K562 (cell line): ENCODE data around the gene DPY30. TPM values are rescaled to one million over a fixed set of nuclear protein-coding genes. Genes with fewer than 3 reads are reported as not detected.

Experiments used
- CBFA2T2 ChIP-seq: fragments of 450-650 bp; conservative IDR thresholded peaks from 2 replicates; pipeline ENCODE4 v1.6.1; 2017; ENCODE audit warnings: mild to moderate bottlenecking
- CTBP1 ChIP-seq: fragments of 450-650 bp; IDR thresholded peaks from 2 replicates; pipeline ENCODE4 v1.6.1; 2016; ENCODE audit warnings: borderline replicate concordance
- FOXK2 ChIP-seq, 2 experiments: fragments of 450-650 bp; IDR thresholded peaks in 1 of 2; conservative IDR thresholded peaks in 1 of 2; 2 replicates each; pipeline ENCODE4 v1.6.1; 2016; ENCODE audit warnings: low read depth in 2 of 2, mild to moderate bottlenecking in 1 of 2
- JUND ChIP-seq, 2 experiments: IDR thresholded peaks; 2 replicates in 1 of 2; 3 replicates in 1 of 2; pipeline ENCODE4 v1.6.1; 2011; ENCODE audit warnings: borderline replicate concordance in 2 of 2, low read depth in 2 of 2, low read length in 2 of 2, improper control_type of control experiment in 1 of 2, missing biosample characterization in 1 of 2, missing genetic modification characterization in 1 of 2, missing genetic modification reagents in 1 of 2
- KAT7 ChIP-seq: sonication (generic); formaldehyde crosslinking; IDR thresholded peaks from 2 replicates; pipeline ENCODE4 v1.8.0; 2022; ENCODE audit warnings: missing genetic modification reagents, mild to moderate bottlenecking, borderline replicate concordance
- MAZ ChIP-seq, 2 experiments: fragments of 450-650 bp in 1 of 2; sonication (generic) in 1 of 2; formaldehyde crosslinking; IDR thresholded peaks in 1 of 2; conservative IDR thresholded peaks in 1 of 2; 2 replicates each; pipeline versions ENCODE4 v1.4.0 to v1.5.0; 2020; ENCODE audit warnings: mild to moderate bottlenecking in 1 of 2, missing genetic modification reagents in 1 of 2
- MNT ChIP-seq, 2 experiments: fragments of 450-650 bp; conservative IDR thresholded peaks; 2 replicates each; pipeline ENCODE4 v1.6.1; 2017; ENCODE audit warnings: mild to moderate bottlenecking in 2 of 2, moderate library complexity in 2 of 2
- MTA3 ChIP-seq: fragments of 450-650 bp; formaldehyde crosslinking; IDR thresholded peaks from 2 replicates; pipeline ENCODE4 v1.6.1; 2017; ENCODE audit warnings: mild to moderate bottlenecking, borderline replicate concordance
- PHF8 ChIP-seq: fragments of 200-600 bp; sonication (generic); IDR thresholded peaks from 2 replicates; pipeline ENCODE4 v1.6.1; 2012; ENCODE audit warnings: mixed run types, mild to moderate bottlenecking, inconsistent platforms, low read length, moderate library complexity, borderline replicate concordance
- POLR2G ChIP-seq: fragments of 200-400 bp; formaldehyde crosslinking; IDR thresholded peaks from 2 replicates; pipeline ENCODE4 v1.6.1; 2017; ENCODE audit warnings: low read depth, mild to moderate bottlenecking, antibody characterized with exemption, low read length, moderate library complexity
- RNF2 ChIP-seq: sonication (generic); IDR thresholded peaks from 2 replicates; pipeline ENCODE4 v1.6.1; 2016
- SAFB ChIP-seq: fragments of 200-400 bp; formaldehyde crosslinking; IDR thresholded peaks from 2 replicates; pipeline ENCODE4 v1.6.1; 2017; ENCODE audit warnings: low read depth, low read length, borderline replicate concordance
- SIX5 ChIP-seq, 2 experiments: IDR thresholded peaks; 2 replicates each; pipeline ENCODE4 v1.6.1; 2011; ENCODE audit warnings: low read length in 2 of 2, borderline replicate concordance in 1 of 2, low read depth in 1 of 2, mild to moderate bottlenecking in 1 of 2, moderate library complexity in 1 of 2; ENCODE audit not compliant: insufficient read depth in 1 of 2
- TFAP4 ChIP-seq: sonication (generic); formaldehyde crosslinking; IDR thresholded peaks from 2 replicates; pipeline ENCODE4 v1.8.0; 2022; ENCODE audit warnings: missing genetic modification reagents, mild to moderate bottlenecking, moderate library complexity, borderline replicate concordance
- ZNF143 ChIP-seq: sonication (generic); formaldehyde crosslinking; IDR thresholded peaks from 2 replicates; pipeline ENCODE4 v1.9.0; 2022; ENCODE audit warnings: mild to moderate bottlenecking, missing genetic modification reagents
- polyA plus RNA-seq, 8 experiments: library from polyadenylated mRNA; depleted of rRNA in 4 of 8; stranded (reverse) in 5 of 8; unstranded in 3 of 8; fragments of >200 nt; fragmentation: Nextera tagmentation in 2 of 8; fragmentation: Illumina TruSeq in 1 of 8; extraction: Ambion mirVana in 2 of 8; extraction: Trizol in 1 of 8; gene quantifications; 2 replicates each; pipeline versions ENCODE4 v1.2.1 to v1.2.3, GENCODE V29; 2011 to 2014; ENCODE audit warnings: inconsistent platforms in 1 of 8, missing spikeins in 1 of 8
- total RNA-seq, 7 experiments: library from RNA; depleted of rRNA in 6 of 7; stranded (reverse); fragments of >200 nt in 6 of 7; fragmentation: Illumina TruSeq in 2 of 7; extraction: Trizol in 2 of 7; gene quantifications; 2 replicates each; pipeline versions ENCODE4 v1.2.1 to v1.2.3, GENCODE V29; 2011 to 2021; ENCODE audit warnings: low replicate concordance in 1 of 7
- TF ChIP-seq, protein P1 (sequence below), 3 experiments: IDR thresholded peaks in 2 of 3; conservative IDR thresholded peaks in 1 of 3; 2 replicates each; pipeline ENCODE4 v1.5.1; 2011 to 2012; ENCODE audit warnings: low read length in 3 of 3, mild to moderate bottlenecking in 3 of 3, control low read depth in 2 of 3, improper control_type of control experiment in 1 of 3, inconsistent platforms in 1 of 3, low read depth in 1 of 3, mixed read lengths in 1 of 3, moderate library complexity in 1 of 3; ENCODE audit not compliant: insufficient read depth in 2 of 3
- TF ChIP-seq, protein P2 (sequence below): sonication (generic); formaldehyde crosslinking; IDR thresholded peaks from 2 replicates; pipeline ENCODE4 v1.9.0; 2022; ENCODE audit warnings: mild to moderate bottlenecking, missing genetic modification reagents

The DPY30 gene
- total and polyA plus RNA-seq, 9 of the 15 experiments (the other 6 are each of a cell fraction or from before 2014, with no cell fraction given): 64.6 to 402 (median 116) TPM

- TF ChIP-seq CTBP1: peak; percentile 91
- TF ChIP-seq, protein P1, sequence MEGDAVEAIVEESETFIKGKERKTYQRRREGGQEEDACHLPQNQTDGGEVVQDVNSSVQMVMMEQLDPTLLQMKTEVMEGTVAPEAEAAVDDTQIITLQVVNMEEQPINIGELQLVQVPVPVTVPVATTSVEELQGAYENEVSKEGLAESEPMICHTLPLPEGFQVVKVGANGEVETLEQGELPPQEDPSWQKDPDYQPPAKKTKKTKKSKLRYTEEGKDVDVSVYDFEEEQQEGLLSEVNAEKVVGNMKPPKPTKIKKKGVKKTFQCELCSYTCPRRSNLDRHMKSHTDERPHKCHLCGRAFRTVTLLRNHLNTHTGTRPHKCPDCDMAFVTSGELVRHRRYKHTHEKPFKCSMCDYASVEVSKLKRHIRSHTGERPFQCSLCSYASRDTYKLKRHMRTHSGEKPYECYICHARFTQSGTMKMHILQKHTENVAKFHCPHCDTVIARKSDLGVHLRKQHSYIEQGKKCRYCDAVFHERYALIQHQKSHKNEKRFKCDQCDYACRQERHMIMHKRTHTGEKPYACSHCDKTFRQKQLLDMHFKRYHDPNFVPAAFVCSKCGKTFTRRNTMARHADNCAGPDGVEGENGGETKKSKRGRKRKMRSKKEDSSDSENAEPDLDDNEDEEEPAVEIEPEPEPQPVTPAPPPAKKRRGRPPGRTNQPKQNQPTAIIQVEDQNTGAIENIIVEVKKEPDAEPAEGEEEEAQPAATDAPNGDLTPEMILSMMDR (IDR thresholded peaks at IDR 0.05 in 2 of 3, conservative IDR thresholded peaks at IDR 0.05 in 1 of 3; ENCODE audit: insufficient read depth in 2 of 3, low read depth in 1 of 3, low read length in 3 of 3): peak; percentile 46 to 69 (median 53); a peak in 5 of 6 replicates
- peak; percentile 86 for TF ChIP-seq POLR2G
- peak; percentile 97 for TF ChIP-seq FOXK2 (conservative IDR thresholded peaks at IDR 0.05 in 1 of 2, IDR thresholded peaks at IDR 0.05 in 1 of 2; ENCODE audit: low read depth in 2 of 2)
- no peak for TF ChIP-seq CBFA2T2
- TF ChIP-seq, protein P2, sequence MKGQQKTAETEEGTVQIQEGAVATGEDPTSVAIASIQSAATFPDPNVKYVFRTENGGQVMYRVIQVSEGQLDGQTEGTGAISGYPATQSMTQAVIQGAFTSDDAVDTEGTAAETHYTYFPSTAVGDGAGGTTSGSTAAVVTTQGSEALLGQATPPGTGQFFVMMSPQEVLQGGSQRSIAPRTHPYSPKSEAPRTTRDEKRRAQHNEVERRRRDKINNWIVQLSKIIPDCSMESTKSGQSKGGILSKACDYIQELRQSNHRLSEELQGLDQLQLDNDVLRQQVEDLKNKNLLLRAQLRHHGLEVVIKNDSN (CRISPR knock-in tag): 0 out of 2 replicates have a peak, but pooled peaks have one; percentile 18
- peak; percentile 59 to 68; a peak in 3 of 4 replicates for TF ChIP-seq SIX5 (IDR thresholded peaks at IDR 0.05; ENCODE audit: borderline replicate concordance in 1 of 2, insufficient read depth in 1 of 2, low read depth in 1 of 2, low read length in 2 of 2)
- TF ChIP-seq TFAP4 (CRISPR knock-in tag): peak; percentile 89
- TF ChIP-seq PHF8: peak; percentile 76; the same call in 1 of the 2 replicates
- TF ChIP-seq RNF2: 0 out of 2 replicates have a peak, but pooled peaks have one; percentile 27
- 0 out of 2 replicates have a peak, but pooled peaks have one; percentile 45 for TF ChIP-seq SAFB
- TF ChIP-seq KAT7 (CRISPR knock-in tag): 0 out of 2 replicates have a peak, but pooled peaks have one; percentile 34
- TF ChIP-seq ZNF143 (CRISPR knock-in tag): peak; percentile 91
- peak; percentile 98 for TF ChIP-seq MNT (conservative IDR thresholded peaks at IDR 0.05)
- TF ChIP-seq MTA3: peak; percentile 20; the same call in 1 of the 2 replicates
- TF ChIP-seq MAZ (CRISPR knock-in tag; conservative IDR thresholded peaks at IDR 0.05 in 1 of 2, IDR thresholded peaks at IDR 0.05 in 1 of 2): peak; percentile 98 to 100
- TF ChIP-seq JUND (IDR thresholded peaks at IDR 0.05; ENCODE audit: borderline replicate concordance, low read depth, low read length): peak; percentile 42; the same call in 1 of the 2 replicates
- peak; percentile 44; the same call in 1 of the 3 replicates for TF ChIP-seq JUND (tag; IDR thresholded peaks at IDR 0.05; ENCODE audit: borderline replicate concordance, low read depth, low read length)
Measured at GRCh38 chr2:32063310-32064020, 23.9 kb upstream of the DPY30 start, which contains the start of gene SPAST (continued).
